HL-60 (cell line): ENCODE data around the gene GNAI2.

Experiments
- DNase-seq, 2 experiments: peaks; one replicate each; pipeline ENCODE4 v3.0.0-alpha.2; 2010 to 2020; ENCODE audit warnings: low read depth in 1 of 2, low spot score in 1 of 2
- H3K27ac ChIP-seq: fragments of 250-450 bp; sonication (Bioruptor Pico); replicated peaks from 2 replicates; pipeline ENCODE4 v1.5.1; 2020; ENCODE audit warnings: mild to moderate bottlenecking, moderate library complexity
- H3K27me3 ChIP-seq: fragments of 250-450 bp; sonication (Bioruptor Pico); 2 replicates; pipeline ENCODE4 v1.5.1; 2021; ENCODE audit warnings: mild to moderate bottlenecking, moderate library complexity; ENCODE audit not compliant: insufficient read depth, poor library complexity, severe bottlenecking
- H3K4me3 ChIP-seq: replicated peaks from 2 replicates; pipeline ENCODE4 v1.5.1; 2011; ENCODE audit warnings: mild to moderate bottlenecking, control low read depth, low read length; ENCODE audit not compliant: insufficient read depth
- CTCF ChIP-seq: IDR thresholded peaks from one replicate; pipeline ENCODE4 v1.5.1; 2011; ENCODE audit warnings: low read length, control low read depth, inconsistent platforms; ENCODE audit not compliant: insufficient read depth
- GABPA ChIP-seq: IDR thresholded peaks from 2 replicates; pipeline ENCODE4 v1.6.1; 2012; ENCODE audit warnings: low read depth
- POLR2AphosphoS5 ChIP-seq: IDR thresholded peaks from 2 replicates; pipeline ENCODE4 v1.6.1; 2012; ENCODE audit warnings: low read depth
- REST ChIP-seq: IDR thresholded peaks from 2 replicates; pipeline ENCODE4 v1.6.1; 2012; ENCODE audit warnings: low read depth; ENCODE audit not compliant: insufficient replicate concordance
- SPI1 ChIP-seq: IDR thresholded peaks from 2 replicates; pipeline ENCODE4 v1.6.1; 2012; ENCODE audit warnings: low read depth, mild to moderate bottlenecking, borderline replicate concordance

The GNAI2 gene

DNA sequence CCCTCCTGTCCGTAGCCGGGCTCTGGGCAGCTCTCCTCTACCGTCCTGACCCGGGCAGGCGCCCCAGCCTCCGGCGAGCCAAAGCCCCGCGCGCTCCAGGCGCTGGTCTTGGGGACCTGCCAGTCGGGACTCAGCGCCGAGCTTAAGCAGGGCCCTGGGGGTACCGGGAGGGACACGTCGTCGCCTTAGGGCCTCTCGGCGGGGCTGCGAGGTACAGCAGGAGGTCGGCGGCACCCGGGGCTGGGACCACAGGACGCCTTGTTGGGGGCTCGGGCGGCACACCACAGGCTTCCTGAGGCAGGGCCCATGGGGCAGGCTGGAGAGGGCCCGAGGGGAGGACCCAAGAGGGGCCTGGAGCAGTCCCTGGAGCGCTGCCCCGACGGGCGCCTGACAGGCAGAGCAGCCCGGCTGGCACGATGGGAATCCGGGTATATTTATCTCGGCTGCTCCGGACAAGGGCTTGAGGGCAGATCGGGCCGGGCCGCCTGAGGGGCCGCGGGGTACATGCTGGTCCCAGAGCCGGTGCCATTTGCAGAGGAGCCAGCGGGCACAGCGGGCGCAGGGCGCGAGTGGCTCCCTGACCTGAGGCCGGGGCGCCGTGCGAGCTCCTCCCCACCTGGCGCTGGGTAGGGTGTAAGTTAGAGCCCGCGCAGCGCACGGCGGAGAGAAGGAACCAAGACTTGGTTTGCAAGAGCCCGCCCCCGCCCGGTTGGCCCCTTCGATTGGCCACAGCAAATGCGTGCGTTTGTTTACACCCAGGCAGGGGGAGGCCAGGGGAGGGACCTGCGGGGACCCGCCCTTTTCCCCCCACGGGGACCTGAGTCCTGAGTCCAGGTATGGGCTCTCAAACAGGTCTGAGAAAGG, 30.4 kb upstream of the GNAI2 start:
- DNase-seq = peak in 1 of 2 experiments; percentile 44
- H3K27ac ChIP-seq = no peak overlapping the region
- TF ChIP-seq CTCF (no peak), GABPA (no peak), REST (no peak), SPI1 (no peak), POLR2AphosphoS5 (no peak)
- no peak overlapping the region for H3K4me3 ChIP-seq
- H3K27me3 ChIP-seq = peaks cover 46% of the 10 kb centered on the region

DNA sequence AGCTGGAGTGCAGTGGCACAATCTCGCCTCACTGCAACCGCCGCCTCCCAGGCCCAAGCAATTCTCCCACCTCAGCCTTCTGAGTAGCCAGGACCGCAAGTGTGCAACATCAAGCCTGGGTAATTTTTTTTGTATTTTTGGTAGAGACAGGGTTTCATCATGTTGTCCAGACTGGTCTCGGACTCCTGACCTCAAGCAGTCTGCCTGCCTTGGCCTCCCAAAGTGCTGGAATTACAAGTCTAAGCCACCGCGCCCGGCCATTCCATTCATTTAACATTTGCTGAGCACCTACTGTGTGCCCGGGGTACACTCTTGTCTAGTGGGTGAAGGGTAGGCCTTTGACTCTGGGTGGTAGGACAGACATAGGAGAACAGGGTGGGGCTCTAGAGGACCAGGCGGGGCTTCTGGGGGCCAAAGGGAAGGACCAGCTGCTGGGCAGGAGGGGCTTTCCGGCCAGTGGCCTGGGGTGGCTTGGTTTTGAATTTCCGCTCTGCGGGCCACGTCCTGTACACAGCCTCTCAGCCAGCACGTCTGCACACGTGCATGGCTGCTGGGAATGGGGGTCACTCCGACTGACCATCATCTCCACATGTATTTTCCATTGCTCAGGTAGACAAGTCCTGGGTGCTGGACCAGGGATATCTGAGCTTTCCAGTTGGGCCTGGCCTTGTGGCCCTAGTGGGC, 28.5 kb upstream of the GNAI2 start:
- H3K4me3 ChIP-seq = no peak overlapping the region
- peaks cover 40% of the 10 kb centered on the region for H3K27me3 ChIP-seq
- TF ChIP-seq GABPA = no peak
- no peak for TF ChIP-seq SPI1
- no peak for TF ChIP-seq REST
- no peak for TF ChIP-seq POLR2AphosphoS5
- no peak for TF ChIP-seq CTCF

DNA sequence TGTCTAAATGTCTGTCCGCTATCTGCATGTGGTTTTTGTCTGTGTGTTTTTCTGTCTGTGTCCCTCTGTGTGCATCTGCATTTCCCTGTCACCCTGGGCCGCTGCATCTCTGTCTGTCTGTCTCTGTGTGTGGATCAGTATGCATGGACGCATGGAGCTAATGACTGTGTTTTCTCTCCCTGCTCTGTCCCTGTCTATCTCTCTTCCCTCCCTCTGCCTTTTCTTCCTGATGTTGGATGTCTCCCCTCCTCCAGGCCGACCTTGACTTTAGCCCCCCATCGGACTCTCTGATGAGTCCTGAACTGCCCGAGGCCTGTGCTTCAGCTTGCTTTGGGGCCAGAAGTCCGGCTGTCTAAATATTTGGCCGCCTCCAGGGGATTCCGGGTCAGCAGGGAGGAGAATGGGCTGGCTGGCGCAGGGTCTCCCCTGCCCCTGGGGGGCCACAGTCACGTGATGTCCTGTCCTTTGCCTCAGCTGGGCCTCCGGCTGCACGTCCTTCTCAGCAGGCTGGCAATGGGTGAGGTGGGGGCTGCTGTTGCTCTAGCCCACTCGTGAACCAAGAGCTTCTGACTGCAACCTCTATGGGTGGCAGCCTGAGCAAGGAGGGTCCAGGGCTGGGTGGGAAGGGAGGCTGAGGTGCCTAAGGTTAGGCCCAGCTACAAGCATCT, 27.2 kb upstream of the GNAI2 start:
- Histone ChIP-seq H3K4me3 (no peak overlapping the region), H3K27ac (no peak overlapping the region), H3K27me3 (peaks cover 27% of the 10 kb centered on the region)
- DNase-seq = no peak
- TF ChIP-seq GABPA (no peak), POLR2AphosphoS5 (no peak), CTCF (no peak), SPI1 (no peak), REST (no peak)

More for the DNA sequence above, 28.5 kb upstream of the GNAI2 start:
- no peak for DNase-seq
- no peak overlapping the region for H3K27ac ChIP-seq
